Transverse colon (tissue), 4 donors: ENCODE results near the gene MACF1. TPM values are rescaled to one million over a fixed set of nuclear protein-coding genes. Genes with fewer than 3 reads are reported as not detected.

Source experiments
- DNase-seq: peaks from one replicate; pipeline ENCODE4 v3.0.0-alpha.2; 2019
- H3K27ac ChIP-seq, 4 donors: fragments of 200-600 bp; sonication (generic); 2 replicates each; pipeline ENCODE4 v1.5.1; 2016 to 2018; ENCODE audit warnings: inconsistent platforms in 4 of 4
- H3K27me3 ChIP-seq: fragments of 200-600 bp; sonication (generic); 2 replicates; pipeline ENCODE4 v1.5.1; 2017; ENCODE audit warnings: inconsistent platforms
- H3K36me3 ChIP-seq, 4 donors: fragments of 200-600 bp; sonication (generic); 2 replicates each; pipeline ENCODE4 v1.5.1; 2017 to 2019; ENCODE audit warnings: inconsistent platforms in 4 of 4
- H3K4me1 ChIP-seq, 4 donors: fragments of 200-600 bp; sonication (generic); 2 replicates each; pipeline ENCODE4 v1.5.1; 2017 to 2020; ENCODE audit warnings: inconsistent platforms in 4 of 4
- H3K4me3 ChIP-seq, 4 donors: fragments of 200-600 bp; sonication (generic); 1 replicate in 1 of 4; 2 replicates in 3 of 4; pipeline versions ENCODE4 v1.5.1 to v1.6.1; 2017 to 2019; ENCODE audit warnings: inconsistent platforms in 4 of 4
- H3K9me3 ChIP-seq, 2 donors: fragments of 200-600 bp; sonication (generic); 2 replicates each; pipeline ENCODE4 v1.5.1; 2017 to 2019; ENCODE audit warnings: inconsistent platforms in 2 of 2
- CTCF ChIP-seq, 5 experiments: fragments of 200-600 bp in 3 of 5; fragments of 450-650 bp in 2 of 5; sonication (generic) in 3 of 5; IDR thresholded peaks; 1 replicate in 2 of 5; 2 replicates in 3 of 5; pipeline ENCODE4 v1.5.1; 2016 to 2017; ENCODE audit warnings: antibody characterized with exemption in 5 of 5, inconsistent platforms in 3 of 5, mild to moderate bottlenecking in 2 of 5, moderate library complexity in 1 of 5
- EP300 ChIP-seq: sonication (generic); formaldehyde crosslinking; IDR thresholded peaks from one replicate; pipeline ENCODE4 v1.6.1; 2017; ENCODE audit warnings: antibody characterized with exemption, low read depth
- POLR2A ChIP-seq: fragments of 450-650 bp; IDR thresholded peaks from one replicate; pipeline ENCODE4 v1.6.1; 2016; ENCODE audit warnings: antibody characterized with exemption, mild to moderate bottlenecking, moderate library complexity
- POLR2AphosphoS5 ChIP-seq, 3 donors: sonication (generic); formaldehyde crosslinking; IDR thresholded peaks; one replicate each; pipeline ENCODE4 v1.6.1; 2016; ENCODE audit warnings: antibody characterized with exemption in 3 of 3
- WGBS, 2 donors: methylation state at CpG; one replicate each; pipeline ENCODE4 v1.1.5; 2018; ENCODE audit warnings: low coverage in 1 of 2; 5-methylcytosine and 5-hydroxymethylcytosine counted together
- in situ Hi-C, 4 donors: fragments of 200-750 bp; cut with MboI; loops; one replicate each; pipeline versions ENCODE4 v1.15.0 to v1.15.1; 2017; ENCODE audit warnings: low sequenced_read_pairs in 3 of 4, low pct_ligation_motif_present in 1 of 4, low pct_unique_long_range_greater_than_20kb in 1 of 4
- intact Hi-C: fragments of 100-400 bp; cut with DNase I; formaldehyde crosslinking; loops from one replicate; pipeline ENCODE4 v1.15.1; 2023; ENCODE audit warnings: low total_unique reads
- total RNA-seq, 4 donors: library from RNA; depleted of rRNA; stranded (reverse); fragments of >200 nt; gene quantifications; one replicate each; pipeline ENCODE4 v1.1.0, GENCODE V29; 2016

The MACF1 gene
- total RNA-seq, 4 donors from 2014 or later, result 190 to 300 (median 254) TPM

DNA sequence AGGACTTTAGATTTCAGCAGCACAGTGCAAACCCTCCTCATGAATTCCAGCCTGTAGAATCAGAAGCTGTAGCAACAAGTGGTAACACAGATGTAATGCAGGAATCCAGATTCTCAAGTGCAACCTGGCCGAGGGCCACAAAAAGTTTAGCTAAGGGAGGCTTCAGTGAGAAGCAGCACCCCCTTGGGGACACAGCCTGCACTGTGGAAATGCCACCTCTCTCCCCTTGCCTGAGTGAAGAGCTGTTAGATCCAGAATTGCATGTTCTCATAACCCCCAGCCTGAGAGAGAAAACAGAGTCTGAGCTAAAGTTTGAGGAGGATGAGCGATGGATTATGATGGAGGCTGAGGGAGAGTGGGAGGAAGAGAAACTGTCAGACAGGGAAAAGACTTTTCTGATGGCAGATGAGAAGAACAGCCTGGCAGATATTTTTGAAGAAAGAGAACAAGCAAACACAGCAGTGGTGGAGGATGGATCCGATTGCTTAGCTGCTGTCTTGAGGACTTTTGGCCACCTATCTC is 206.5 kb downstream of the MACF1 start:
- peak; percentile 82 for DNase-seq
- WGBS, 2 donors, result 27 to 48% methylated on average over 2 to 3 of the region's 3 CpGs
- TF ChIP-seq POLR2A (no peak), CTCF (IDR thresholded peaks at IDR 0.05) (peak; percentile 59 to 81 (median 67)), EP300 (no peak), POLR2AphosphoS5 (IDR thresholded peaks at IDR 0.05) (peak; percentile 51 to 69 (median 67))

GRCh38 chr1:39411526-39412478 is 207.3 kb downstream of the MACF1 start:
- H3K9me3 ChIP-seq, result no peaks in the 10 kb centered on the region
- peak overlapping the region; percentile 77 to 97 (median 84) for H3K27ac ChIP-seq
- DNase-seq, result no peak
- H3K27me3 ChIP-seq, result no peaks in the 10 kb centered on the region
- in situ Hi-C loops (no loop called here), intact Hi-C loops (loop anchor here (10.0 kb wide), 2 partner anchors 57 to 307 kb away; no protein-coding TSS in a partner anchor)
- H3K4me3 ChIP-seq, result no peak overlapping the region
- TF ChIP-seq CTCF (IDR thresholded peaks at IDR 0.05) (no peak), POLR2AphosphoS5 (IDR thresholded peaks at IDR 0.05) (no peak), EP300 (no peak), POLR2A (no peak)
- peaks cover 22 to 60% (median 41%) of the 10 kb centered on the region in 4 donors for H3K4me1 ChIP-seq
- 34 to 56% methylated on average over 2 to 3 of the region's 3 CpGs for WGBS, 2 donors
- no peaks in the 10 kb centered on the region for H3K36me3 ChIP-seq

More for the DNA sequence above, 206.5 kb downstream of the MACF1 start:
- H3K36me3 ChIP-seq, result no peaks in the 10 kb centered on the region
- in situ Hi-C loops (no loop called here), intact Hi-C loops (loop anchor here (10.0 kb wide), 2 partner anchors 56 to 306 kb away; no protein-coding TSS in a partner anchor)
- peak overlapping the region in 1 of 4 donors; percentile 73 for H3K4me3 ChIP-seq
- peaks cover 22 to 66% (median 43%) of the 10 kb centered on the region in 4 donors for H3K4me1 ChIP-seq
- H3K27ac ChIP-seq, result peak overlapping the region; percentile 80 to 97 (median 90)
- no peaks in the 10 kb centered on the region for H3K9me3 ChIP-seq
- H3K27me3 ChIP-seq, result no peaks in the 10 kb centered on the region

DNA sequence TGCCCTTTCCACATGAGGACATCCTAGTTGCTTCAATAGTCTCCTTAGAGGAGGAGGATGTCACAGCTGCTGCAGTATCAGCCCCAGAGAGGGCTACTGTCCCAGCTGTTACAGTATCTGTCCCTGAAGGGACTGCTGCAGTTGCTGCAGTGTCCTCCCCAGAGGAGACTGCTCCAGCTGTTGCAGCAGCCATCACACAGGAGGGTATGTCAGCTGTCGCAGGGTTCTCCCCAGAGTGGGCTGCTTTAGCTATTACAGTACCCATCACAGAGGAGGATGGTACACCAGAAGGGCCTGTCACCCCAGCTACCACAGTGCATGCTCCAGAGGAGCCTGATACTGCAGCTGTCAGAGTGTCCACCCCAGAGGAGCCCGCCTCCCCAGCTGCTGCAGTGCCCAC is 208.4 kb downstream of the MACF1 start:
- Histone ChIP-seq H3K4me1 (peaks cover 15 to 57% (median 30%) of the 10 kb centered on the region in 4 donors), H3K27me3 (no peaks in the 10 kb centered on the region), H3K9me3 (no peaks in the 10 kb centered on the region), H3K4me3 (no peak overlapping the region), H3K27ac (no peak overlapping the region), H3K36me3 (no peaks in the 10 kb centered on the region)
- DNase-seq, result no peak
- WGBS, 2 donors, result 93% methylated on average over 2 of the region's 2 CpGs; no CpG with 5 or more reads in 1 of the 2 donors
- intact Hi-C loops (loop anchor here (10.0 kb wide), 2 partner anchors 58 to 308 kb away; no protein-coding TSS in a partner anchor), in situ Hi-C loops (no loop called here)
- no peak for TF ChIP-seq CTCF (IDR thresholded peaks at IDR 0.05)
- TF ChIP-seq EP300, result no peak
- no peak for TF ChIP-seq POLR2A
- no peak for TF ChIP-seq POLR2AphosphoS5 (IDR thresholded peaks at IDR 0.05)

DNA sequence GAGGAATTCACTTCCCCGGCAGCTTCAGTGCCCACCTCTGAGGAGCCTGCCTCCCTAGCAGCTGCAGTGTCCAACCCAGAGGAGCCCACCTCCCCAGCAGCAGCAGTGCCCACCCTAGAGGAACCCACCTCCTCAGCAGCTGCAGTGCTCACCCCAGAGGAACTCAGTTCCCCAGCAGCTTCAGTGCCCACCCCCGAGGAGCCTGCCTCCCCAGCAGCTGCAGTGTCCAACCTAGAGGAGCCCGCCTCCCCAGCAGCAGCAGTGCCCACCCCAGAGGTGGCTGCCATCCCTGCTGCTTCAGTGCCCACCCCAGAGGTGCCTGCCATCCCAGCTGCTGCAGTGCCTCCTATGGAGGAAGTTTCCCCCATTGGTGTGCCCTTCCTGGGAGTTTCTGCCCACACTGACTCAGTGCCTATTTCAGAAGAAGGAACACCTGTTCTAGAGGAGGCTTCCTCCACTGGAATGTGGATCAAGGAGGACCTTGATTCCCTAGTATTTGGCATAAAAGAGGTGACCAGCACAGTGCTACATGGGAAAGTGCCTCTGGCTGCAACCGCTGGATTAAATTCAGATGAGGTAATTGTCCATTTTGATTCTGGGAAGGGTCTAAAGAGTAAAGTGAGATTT is 209.5 kb downstream of the MACF1 start:
- Histone ChIP-seq H3K27ac (peak overlapping the region in 1 of 4 donors; percentile 13), H3K36me3 (no peaks in the 10 kb centered on the region), H3K27me3 (no peaks in the 10 kb centered on the region), H3K4me1 (peaks cover 13 to 61% (median 29%) of the 10 kb centered on the region in 4 donors), H3K4me3 (no peak overlapping the region), H3K9me3 (no peaks in the 10 kb centered on the region)
- TF ChIP-seq EP300, result no peak
- TF ChIP-seq POLR2A, result no peak
- TF ChIP-seq POLR2AphosphoS5 (IDR thresholded peaks at IDR 0.05), result no peak
- TF ChIP-seq CTCF (IDR thresholded peaks at IDR 0.05), result no peak
- 82 to 86% methylated on average over 1 to 4 of the region's 4 CpGs for WGBS, 2 donors
- intact Hi-C loops (loop anchor here (10.0 kb wide), 2 partner anchors 59 to 309 kb away; no protein-coding TSS in a partner anchor), in situ Hi-C loops (no loop called here)
- DNase-seq, result no peak
